ENCODE measurements around the gene PTMA. TPM values are rescaled to one million over a fixed set of nuclear protein-coding genes. Genes with fewer than 3 reads are reported as not detected.

The PTMA gene
- polyA plus RNA-seq, 1 donor, result 1,252 TPM

DNA sequence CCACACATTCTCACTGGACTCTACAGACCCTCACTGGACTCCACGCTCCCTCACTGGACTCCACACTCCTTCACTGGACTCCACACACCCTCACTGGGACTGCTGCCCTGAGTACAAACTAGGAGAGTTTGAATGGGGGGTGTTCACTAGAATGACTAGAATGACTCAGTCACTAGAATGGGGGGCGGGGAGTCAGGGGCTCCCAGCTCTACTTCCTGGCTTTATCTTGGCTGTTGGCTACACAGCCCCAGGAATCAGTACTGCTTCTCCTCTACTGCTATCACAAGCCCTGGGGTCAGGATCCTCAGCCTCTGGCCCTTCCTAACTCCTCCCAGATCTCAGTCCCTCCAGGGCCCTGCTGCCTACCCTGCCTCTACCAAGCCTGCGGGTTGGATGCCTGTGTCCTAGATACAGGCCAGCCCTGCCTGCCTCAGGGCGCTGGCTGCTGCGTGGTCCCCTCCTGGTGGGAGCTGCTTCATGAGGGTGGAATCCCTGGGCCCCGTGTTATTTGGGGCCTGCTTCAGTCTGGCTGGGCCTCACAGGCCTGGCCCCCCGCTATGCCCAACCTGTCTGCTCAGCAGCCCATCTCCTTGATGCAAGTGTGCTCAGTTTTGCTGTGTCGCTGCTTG is 7.8 kb downstream of the PTMA start:
- DNase-seq, result no peak
- peaks cover 25% of the 10 kb centered on the region for H3K36me3 ChIP-seq (ENCODE audit: control insufficient read depth, insufficient read depth, low read length)
- H3K27me3 ChIP-seq (ENCODE audit: control insufficient read depth, insufficient read depth, low read length), result no peaks in the 10 kb centered on the region
- H3K4me3 ChIP-seq (ENCODE audit: low read length), result no peak overlapping the region
- H3K4me1 ChIP-seq (ENCODE audit: control insufficient read depth, insufficient read depth, low read length), result peaks cover 19% of the 10 kb centered on the region
- no CpG with 5 or more reads among the region's 8 CpGs for WGBS (ENCODE audit: insufficient coverage, low lambda C conversion rate)
- H3K27ac ChIP-seq (ENCODE audit: low read length), result no peak overlapping the region
- peaks cover 3% of the 10 kb centered on the region for H3K9me3 ChIP-seq (ENCODE audit: control insufficient read depth, low read depth, low read length)

DNA sequence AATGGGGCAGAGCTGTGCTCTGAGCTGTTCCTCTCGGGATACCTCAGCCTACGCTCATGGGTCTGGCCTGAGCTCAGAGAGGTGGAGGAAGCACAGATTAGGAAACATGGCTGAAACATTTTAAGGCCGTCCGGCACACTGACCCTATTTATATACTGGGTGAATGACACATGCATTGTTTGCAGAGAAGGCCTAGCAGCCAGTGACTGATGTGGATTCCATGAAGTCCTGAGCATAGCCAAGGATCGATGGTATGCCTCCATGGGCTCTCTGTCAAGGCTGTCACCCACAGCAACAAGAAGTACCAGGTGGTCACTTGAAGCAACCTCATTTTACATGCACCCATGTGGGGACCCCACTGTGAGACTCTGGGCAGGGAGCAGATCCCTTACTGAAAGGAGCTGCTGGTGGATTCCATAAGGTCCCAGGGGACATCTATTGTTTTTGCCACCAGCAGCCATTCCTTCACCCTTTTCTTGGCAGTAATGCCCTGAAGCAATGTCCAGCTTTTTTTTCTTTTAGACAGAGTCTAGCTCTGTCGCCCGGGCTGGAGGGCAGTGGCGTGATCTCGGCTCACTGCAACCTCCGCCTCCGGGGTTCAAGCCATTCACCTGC is 8.4 kb downstream of the PTMA start:
- Histone ChIP-seq H3K27ac (ENCODE audit: low read length) (no peak overlapping the region), H3K36me3 (ENCODE audit: control insufficient read depth, insufficient read depth, low read length) (peaks cover 21% of the 10 kb centered on the region), H3K4me3 (ENCODE audit: low read length) (no peak overlapping the region), H3K27me3 (ENCODE audit: control insufficient read depth, insufficient read depth, low read length) (no peaks in the 10 kb centered on the region), H3K9me3 (ENCODE audit: control insufficient read depth, low read depth, low read length) (peaks cover 3% of the 10 kb centered on the region), H3K4me1 (ENCODE audit: control insufficient read depth, insufficient read depth, low read length) (peaks cover 17% of the 10 kb centered on the region)
- no CpG with 5 or more reads among the region's 11 CpGs for WGBS (ENCODE audit: insufficient coverage, low lambda C conversion rate)
- DNase-seq, result no peak

DNA sequence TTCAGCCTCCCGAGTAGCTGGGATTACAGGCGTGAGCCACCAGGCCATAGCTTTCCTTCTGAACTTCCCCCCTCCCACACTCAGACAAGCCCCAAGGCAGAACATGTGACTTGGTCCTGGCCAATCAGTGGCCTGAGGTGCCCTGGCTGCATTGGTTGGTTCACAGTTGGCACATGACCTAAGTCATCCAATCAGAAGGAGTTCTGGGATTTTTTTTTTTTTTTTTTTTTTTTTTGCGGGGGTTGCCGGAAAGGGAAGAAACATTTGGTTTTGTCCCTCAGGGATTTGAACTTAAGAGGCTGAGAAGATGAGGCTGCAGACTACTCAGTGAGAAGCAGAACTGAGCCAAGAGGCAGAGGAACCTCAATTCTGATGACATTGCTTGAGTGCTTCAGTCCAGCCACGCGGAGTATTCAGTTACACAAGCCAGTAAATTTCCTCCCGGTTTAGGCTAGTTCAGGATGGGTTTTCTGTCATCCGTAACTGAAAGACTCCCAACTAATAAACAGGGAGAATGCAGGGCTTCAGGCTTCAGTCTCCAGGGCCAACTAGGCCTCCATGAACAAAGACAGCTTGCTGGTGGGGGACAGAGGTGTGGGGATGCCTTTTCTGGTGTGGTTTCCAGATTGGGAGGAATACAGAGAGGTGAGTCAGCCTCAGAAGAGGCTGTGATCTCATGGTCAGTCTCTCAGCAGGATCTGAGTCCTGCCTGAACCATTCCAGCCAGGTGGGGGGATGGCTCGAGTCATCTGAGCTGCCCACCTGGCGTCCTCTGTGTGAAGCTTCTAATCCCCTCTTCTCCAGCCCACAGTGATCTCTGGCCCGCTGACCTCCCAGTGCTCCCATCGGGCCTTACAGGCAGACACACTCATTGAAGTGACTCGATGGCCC is 9.2 kb downstream of the PTMA start:
- Histone ChIP-seq H3K9me3 (ENCODE audit: control insufficient read depth, low read depth, low read length) (peaks cover 3% of the 10 kb centered on the region), H3K4me3 (ENCODE audit: low read length) (no peak overlapping the region), H3K4me1 (ENCODE audit: control insufficient read depth, insufficient read depth, low read length) (peaks cover 9% of the 10 kb centered on the region), H3K27ac (ENCODE audit: low read length) (no peak overlapping the region), H3K27me3 (ENCODE audit: control insufficient read depth, insufficient read depth, low read length) (no peaks in the 10 kb centered on the region), H3K36me3 (ENCODE audit: control insufficient read depth, insufficient read depth, low read length) (peaks cover 14% of the 10 kb centered on the region)
- DNase-seq, result no peak
- WGBS (ENCODE audit: insufficient coverage, low lambda C conversion rate), result no CpG with 5 or more reads among the region's 13 CpGs

DNA sequence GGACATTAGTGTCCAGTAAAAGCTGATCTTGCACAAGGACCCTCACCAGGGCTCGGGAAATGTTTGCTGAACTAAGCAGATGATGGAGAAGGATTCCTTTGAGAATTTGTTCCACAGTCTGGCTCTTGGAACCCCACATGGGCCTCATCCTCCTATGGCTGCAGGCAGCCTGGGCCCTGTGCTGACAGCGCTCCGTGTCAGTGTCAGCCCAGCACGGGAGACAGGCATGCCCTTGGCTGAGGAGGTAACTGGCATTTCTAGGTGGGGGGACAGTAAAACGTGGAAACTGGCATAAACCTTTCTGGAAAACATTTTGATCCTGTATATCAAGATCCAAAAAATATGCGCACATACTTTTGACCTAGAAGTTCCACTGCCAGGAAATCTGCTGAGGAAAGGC is 10.5 kb downstream of the PTMA start:
- H3K27ac ChIP-seq (ENCODE audit: low read length), result no peak overlapping the region
- no CpG with 5 or more reads among the region's 6 CpGs for WGBS (ENCODE audit: insufficient coverage, low lambda C conversion rate)
- DNase-seq, result no peak
- H3K4me1 ChIP-seq (ENCODE audit: control insufficient read depth, insufficient read depth, low read length), result peaks cover 5% of the 10 kb centered on the region
- no peaks in the 10 kb centered on the region for H3K27me3 ChIP-seq (ENCODE audit: control insufficient read depth, insufficient read depth, low read length)
- H3K36me3 ChIP-seq (ENCODE audit: control insufficient read depth, insufficient read depth, low read length), result peaks cover 8% of the 10 kb centered on the region
- peaks cover 3% of the 10 kb centered on the region for H3K9me3 ChIP-seq (ENCODE audit: control insufficient read depth, low read depth, low read length)
- H3K4me3 ChIP-seq (ENCODE audit: low read length), result no peak overlapping the region

DNA sequence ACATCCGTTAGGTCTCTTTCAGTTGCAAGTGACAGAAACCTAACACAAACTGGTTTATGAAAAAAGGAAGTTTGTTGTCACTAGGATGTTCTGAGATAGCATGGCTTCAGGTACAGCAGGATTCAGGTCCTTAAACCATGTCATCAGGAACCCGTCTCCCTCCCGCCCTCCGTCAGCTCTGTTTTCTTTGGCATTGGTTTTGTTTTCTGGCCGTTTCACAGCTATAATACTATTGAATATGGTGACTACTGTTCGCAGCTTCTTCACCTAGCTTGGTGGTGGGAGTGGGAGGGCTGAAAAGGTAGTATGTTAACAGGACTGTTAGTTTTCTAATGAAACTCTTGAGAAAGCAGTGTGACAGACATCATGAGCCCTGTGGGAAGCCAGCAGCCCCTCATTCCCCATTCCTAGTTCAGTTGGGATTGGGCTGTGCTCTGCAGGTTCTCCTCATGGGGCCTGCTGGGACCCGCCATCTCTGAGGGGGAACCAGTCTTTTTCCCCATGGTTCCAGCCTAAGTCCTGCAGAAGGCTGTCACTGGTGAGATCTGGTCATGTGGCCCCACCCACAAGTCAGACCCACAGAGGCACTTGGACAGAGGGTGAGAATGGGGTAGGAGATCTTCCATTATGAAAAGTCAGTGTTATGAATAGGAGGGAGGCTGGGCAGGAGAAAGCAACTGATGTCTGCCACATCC is 12.1 kb downstream of the PTMA start:
- H3K4me3 ChIP-seq (ENCODE audit: low read length), result no peak overlapping the region
- H3K36me3 ChIP-seq (ENCODE audit: control insufficient read depth, insufficient read depth, low read length), result no peaks in the 10 kb centered on the region
- DNase-seq, result no peak
- WGBS (ENCODE audit: insufficient coverage, low lambda C conversion rate), result no CpG with 5 or more reads among the region's 7 CpGs
- H3K4me1 ChIP-seq (ENCODE audit: control insufficient read depth, insufficient read depth, low read length), result no peaks in the 10 kb centered on the region
- peaks cover 3% of the 10 kb centered on the region for H3K9me3 ChIP-seq (ENCODE audit: control insufficient read depth, low read depth, low read length)
- no peak overlapping the region for H3K27ac ChIP-seq (ENCODE audit: low read length)
- H3K27me3 ChIP-seq (ENCODE audit: control insufficient read depth, insufficient read depth, low read length), result no peaks in the 10 kb centered on the region

DNA sequence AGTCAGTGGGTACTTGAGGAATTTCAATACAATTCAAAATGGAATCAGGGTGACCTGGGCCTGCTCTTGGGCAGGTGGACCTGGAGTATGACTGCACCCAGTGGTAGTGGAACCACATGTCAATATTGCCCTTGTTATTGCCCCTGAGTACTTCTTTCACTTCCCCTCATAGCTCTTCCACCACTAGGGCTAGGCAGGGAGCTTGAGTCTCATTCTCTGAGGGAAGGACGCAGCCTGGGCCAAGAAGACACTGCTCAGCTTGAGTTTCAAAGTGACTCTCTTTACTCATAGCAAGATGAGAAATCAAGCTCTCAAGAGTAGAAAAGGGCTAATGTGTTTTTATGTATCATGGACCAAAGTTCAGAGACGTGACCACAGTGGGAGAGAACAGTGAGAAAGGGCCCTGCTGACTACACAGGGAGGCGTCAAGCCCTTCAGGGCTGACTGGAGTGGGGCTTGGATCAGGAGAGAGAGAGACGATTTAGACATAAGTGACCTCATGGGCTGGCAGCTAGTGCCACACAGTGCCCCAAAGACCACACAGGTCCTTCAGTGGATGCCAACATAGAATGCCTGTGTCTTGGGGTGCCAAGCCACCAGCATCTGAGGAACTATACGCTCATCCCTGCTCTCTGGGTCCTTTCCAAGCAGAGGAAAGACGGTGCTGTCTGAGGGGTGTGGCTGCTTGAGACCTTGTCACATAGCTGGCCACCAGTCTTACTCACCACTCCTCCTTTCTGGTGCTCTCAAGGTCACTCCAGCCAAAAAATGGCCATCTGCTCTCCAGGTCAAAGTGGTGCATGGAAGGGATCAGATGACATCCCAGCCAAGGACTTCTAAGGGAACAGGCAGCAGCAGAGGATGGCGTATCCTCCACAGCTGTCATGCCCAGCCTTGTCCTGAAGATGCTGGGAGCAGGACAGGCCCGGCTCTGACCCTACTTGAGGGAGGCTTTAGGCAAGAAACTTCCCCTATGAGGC is 13.0 kb downstream of the PTMA start:
- no peaks in the 10 kb centered on the region for H3K36me3 ChIP-seq (ENCODE audit: control insufficient read depth, insufficient read depth, low read length)
- no peak overlapping the region for H3K27ac ChIP-seq (ENCODE audit: low read length)
- H3K4me3 ChIP-seq (ENCODE audit: low read length), result no peak overlapping the region
- no peak for DNase-seq
- no peaks in the 10 kb centered on the region for H3K27me3 ChIP-seq (ENCODE audit: control insufficient read depth, insufficient read depth, low read length)
- WGBS (ENCODE audit: insufficient coverage, low lambda C conversion rate), result 60% methylated on average over 1 of the region's 8 CpGs
- H3K9me3 ChIP-seq (ENCODE audit: control insufficient read depth, low read depth, low read length), result peaks cover 3% of the 10 kb centered on the region
- H3K4me1 ChIP-seq (ENCODE audit: control insufficient read depth, insufficient read depth, low read length), result no peaks in the 10 kb centered on the region

DNA sequence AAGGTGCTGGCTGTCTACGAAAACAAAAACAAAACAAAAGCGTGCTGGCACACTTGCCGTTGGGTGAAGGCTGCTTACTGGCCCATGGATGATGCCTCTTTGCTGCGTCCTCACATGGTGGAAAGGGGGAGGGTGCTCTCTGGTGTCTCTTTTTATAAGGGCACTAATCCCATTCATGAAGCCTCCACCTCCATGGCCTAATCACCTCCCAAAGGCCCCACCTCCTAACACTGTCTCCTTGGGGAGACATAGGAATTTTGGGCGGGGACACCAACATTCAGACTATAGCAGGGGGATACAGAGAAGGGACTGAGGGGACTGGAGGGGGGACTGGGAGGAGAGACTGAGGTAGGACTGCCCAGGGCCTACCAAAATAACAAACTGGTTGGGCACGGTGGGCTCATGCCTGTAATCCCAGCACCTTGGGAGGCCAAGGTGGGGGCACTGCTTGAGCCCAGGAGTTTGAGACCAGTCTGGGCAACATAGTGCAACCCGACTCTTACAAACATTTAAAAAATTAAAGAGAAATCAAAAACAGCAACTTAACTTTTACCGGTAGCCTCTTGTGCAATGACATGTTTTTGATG is 14.5 kb downstream of the PTMA start:
- no peak overlapping the region for H3K4me3 ChIP-seq (ENCODE audit: low read length)
- no peak overlapping the region for H3K27ac ChIP-seq (ENCODE audit: low read length)
- no peak for DNase-seq
- H3K9me3 ChIP-seq (ENCODE audit: control insufficient read depth, low read depth, low read length), result no peaks in the 10 kb centered on the region
- no peaks in the 10 kb centered on the region for H3K36me3 ChIP-seq (ENCODE audit: control insufficient read depth, insufficient read depth, low read length)
- no peaks in the 10 kb centered on the region for H3K4me1 ChIP-seq (ENCODE audit: control insufficient read depth, insufficient read depth, low read length)
- no CpG with 5 or more reads among the region's 8 CpGs for WGBS (ENCODE audit: insufficient coverage, low lambda C conversion rate)
- H3K27me3 ChIP-seq (ENCODE audit: control insufficient read depth, insufficient read depth, low read length), result no peaks in the 10 kb centered on the region

DNA sequence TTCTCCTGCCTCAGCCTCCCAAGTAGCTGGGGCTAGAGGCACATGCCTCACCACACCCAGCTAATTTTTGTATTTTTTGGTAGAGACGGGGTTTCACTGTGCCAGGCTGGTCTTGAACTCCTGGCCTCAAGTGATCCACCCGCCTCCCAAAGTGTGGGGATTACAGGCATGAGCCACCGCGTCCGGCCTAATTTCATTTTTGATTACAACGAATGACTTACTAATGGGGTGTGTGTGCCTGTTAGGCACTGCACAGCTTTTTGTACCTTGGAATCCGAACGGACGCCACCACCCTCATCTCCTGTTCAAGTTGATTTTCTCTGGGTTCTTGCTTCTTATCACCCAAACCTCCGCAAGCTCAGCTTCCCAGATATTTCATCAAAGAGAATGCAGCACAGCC is 17.2 kb downstream of the PTMA start:
- no peaks in the 10 kb centered on the region for H3K4me1 ChIP-seq (ENCODE audit: control insufficient read depth, insufficient read depth, low read length)
- no peak overlapping the region for H3K4me3 ChIP-seq (ENCODE audit: low read length)
- H3K27me3 ChIP-seq (ENCODE audit: control insufficient read depth, insufficient read depth, low read length), result no peaks in the 10 kb centered on the region
- H3K9me3 ChIP-seq (ENCODE audit: control insufficient read depth, low read depth, low read length), result no peaks in the 10 kb centered on the region
- no peak for DNase-seq
- WGBS (ENCODE audit: insufficient coverage, low lambda C conversion rate), result no CpG with 5 or more reads among the region's 10 CpGs
- no peak overlapping the region for H3K27ac ChIP-seq (ENCODE audit: low read length)
- H3K36me3 ChIP-seq (ENCODE audit: control insufficient read depth, insufficient read depth, low read length), result no peaks in the 10 kb centered on the region

DNA sequence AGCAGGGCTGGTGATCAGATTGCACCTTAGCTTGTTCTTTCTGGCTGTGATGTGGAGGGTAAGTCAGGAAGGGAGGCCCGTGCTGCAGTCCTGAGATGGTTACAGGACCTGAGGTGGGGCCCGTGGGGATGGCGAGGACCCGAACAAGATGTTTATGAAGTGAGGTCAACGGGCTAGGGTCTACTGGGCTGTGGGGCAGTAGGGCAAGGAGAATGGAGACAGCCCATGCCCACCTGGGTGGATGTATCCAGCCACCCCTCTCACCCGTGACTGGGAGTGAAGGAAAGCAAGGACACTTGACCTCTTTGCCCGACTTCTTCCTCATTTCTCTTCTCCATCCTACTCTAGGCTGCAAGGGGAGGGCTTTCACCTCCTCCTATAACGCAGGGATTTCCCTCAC is 18.0 kb downstream of the PTMA start:
- WGBS (ENCODE audit: insufficient coverage, low lambda C conversion rate), result no CpG with 5 or more reads among the region's 8 CpGs
- Histone ChIP-seq H3K27ac (ENCODE audit: low read length) (no peak overlapping the region), H3K9me3 (ENCODE audit: control insufficient read depth, low read depth, low read length) (no peaks in the 10 kb centered on the region), H3K4me1 (ENCODE audit: control insufficient read depth, insufficient read depth, low read length) (no peaks in the 10 kb centered on the region), H3K36me3 (ENCODE audit: control insufficient read depth, insufficient read depth, low read length) (peaks cover under 1% of the 10 kb centered on the region), H3K4me3 (ENCODE audit: low read length) (no peak overlapping the region), H3K27me3 (ENCODE audit: control insufficient read depth, insufficient read depth, low read length) (no peaks in the 10 kb centered on the region)
- no peak for DNase-seq
